Heart left ventricle (tissue), 16 donors: Measurements from ENCODE around the gene CTNNA3. TPM values are rescaled to one million over a fixed set of nuclear protein-coding genes. Genes with fewer than 3 reads are reported as not detected.

Experiments
- ATAC-seq, 4 donors: fragments of 200-7000 bp; cut with Tn5 transposase; one replicate each; pipeline ENCODE4 v1.9.1; 2020 to 2022; ENCODE audit warnings: moderate library complexity in 4 of 4, mild to moderate bottlenecking in 3 of 4, moderate number of reproducible peaks in 1 of 4
- DNase-seq, 5 donors: peaks; one replicate each; pipeline ENCODE4 v3.0.0-alpha.2; 2020
- H3K27ac ChIP-seq, 12 donors: fragments of 200-600 bp; sonication (generic) in 4 of 12; one replicate each; pipeline versions ENCODE4 v1.5.0 to v1.8.0; 2016 to 2022; ENCODE audit warnings: mild to moderate bottlenecking in 2 of 12
- H3K27me3 ChIP-seq, 9 donors: fragments of 200-600 bp; sonication (generic) in 2 of 9; one replicate each; pipeline versions ENCODE4 v1.5.1 to v1.8.0; 2016 to 2022; ENCODE audit warnings: mild to moderate bottlenecking in 3 of 9
- H3K36me3 ChIP-seq, 9 donors: fragments of 200-600 bp; sonication (generic) in 2 of 9; one replicate each; pipeline versions ENCODE4 v1.5.0 to v1.8.0; 2018 to 2022; ENCODE audit warnings: mild to moderate bottlenecking in 2 of 9
- H3K4me1 ChIP-seq, 12 donors: fragments of 200-600 bp; sonication (generic) in 4 of 12; one replicate each; pipeline versions ENCODE4 v1.5.0 to v1.8.0; 2016 to 2022; ENCODE audit warnings: mild to moderate bottlenecking in 3 of 12
- H3K4me3 ChIP-seq, 12 donors: fragments of 200-600 bp; sonication (generic) in 4 of 12; one replicate each; pipeline versions ENCODE4 v1.5.0 to v1.8.0; 2017 to 2022; ENCODE audit warnings: mild to moderate bottlenecking in 9 of 12, moderate library complexity in 4 of 12
- H3K9me3 ChIP-seq, 12 donors: fragments of 200-600 bp; sonication (generic) in 4 of 12; one replicate each; pipeline versions ENCODE4 v1.5.0 to v1.8.0; 2016 to 2022; ENCODE audit warnings: mild to moderate bottlenecking in 1 of 12
- CTCF ChIP-seq, 12 donors: fragments of 200-600 bp; sonication (generic) in 4 of 12; IDR thresholded peaks; one replicate each; pipeline versions ENCODE4 v1.5.0 to v1.8.0; 2018 to 2022; ENCODE audit warnings: antibody characterized with exemption in 12 of 12, mild to moderate bottlenecking in 5 of 12
- POLR2A ChIP-seq, 2 donors: fragments of 450-650 bp; IDR thresholded peaks; one replicate each; pipeline ENCODE4 v1.6.1; 2017; ENCODE audit warnings: antibody characterized with exemption in 2 of 2, mild to moderate bottlenecking in 2 of 2, moderate library complexity in 2 of 2
- WGBS, 4 donors: extraction: QIAGEN DNeasy Blood & Tissue Kit in 2 of 4; methylation state at CpG; one replicate each; pipeline versions ENCODE4 v1.1.5 to v1.1.7; 2013 to 2018; 5-methylcytosine and 5-hydroxymethylcytosine counted together
- intact Hi-C, 10 donors: fragments of 100-400 bp; cut with DNase I; formaldehyde crosslinking; loops; one replicate each; pipeline versions ENCODE4 v1.11.1 to v1.14.2; 2022
- polyA plus RNA-seq, 2 donors: library from polyadenylated mRNA; stranded (reverse); fragments of 200-250 nt; gene quantifications; one replicate each; pipeline ENCODE4 v1.2.3, GENCODE V29; 2013
- total RNA-seq, 9 donors: library from RNA; depleted of rRNA in 2 of 9; stranded (reverse); fragments of >200 nt in 2 of 9; fragmentation: NEBNext Ultra II Directional in 3 of 9; extraction: Animal tissue kit (Norgen Biotek cat#: 25700) in 3 of 9; gene quantifications; one replicate each; pipeline versions ENCODE4 v1.1.0 to v1.2.4, GENCODE V29; 2016 to 2023
- donor health status: ischemic (EF 13 %, LVEDD 7.1; RV severe dilation, severe dysfunction).
- donor health status: healthy with polysubstance abuse.
- donor health status: DM: no; HTN: yes; CAD: no.
- donor health status: DM: no; HTN: no; CAD: no.
- donor health status: ischemic (EF 25% LVEDD 6.9; RV normal size, moderate dysfunction).
- donor health status: ischemic (EF 25% LVEDD 5.7; RV mildly dilated, moderate dysfunction).
- donor health status: healthy.
- donor health status: DM: yes; HTN: yes; CAD: no.
- donor health status: ischemic (EF 35%, LVEDD 5.7; RV mildly dilated, moderate dysfunction).
- donor health status: nonischemic (EF 11% LVEDD 7.7; RV severe dilation, severe dysfunction).
- donor health status: DM: yes; HTN: yes; CAD: no.
- donor health status: PGD.
- donor health status: ischemic (EF 29% LVEDD 5.4; RV normal size, mild dysfunction).
- donor health status: nonischemic (EF 23%, LVEDD 6.1; RV moderate dilation, normal function).

Gene CTNNA3
- total and polyA plus RNA-seq, 11 donors: 4.8 to 200 (median 99.0) TPM

GRCh38 chr10:66925373-66925772, 770.6 kb downstream of the CTNNA3 start:
- no peak for ATAC-seq
- no peaks in the 10 kb centered on the region for H3K36me3 ChIP-seq
- 39 to 50% (median 44%) methylated on average over 7 of the region's 7 CpGs for WGBS, 4 donors
- H3K4me3 ChIP-seq: no peak overlapping the region
- H3K9me3 ChIP-seq: no peaks in the 10 kb centered on the region
- TF ChIP-seq CTCF (IDR thresholded peaks at IDR 0.05) (no peak), POLR2A (IDR thresholded peaks at IDR 0.05) (no peak)
- H3K4me1 ChIP-seq: peaks cover 0 to 18% (median 0%) of the 10 kb centered on the region in 12 donors
- H3K27me3 ChIP-seq: peaks cover 0 to 52% (median 0%) of the 10 kb centered on the region in 9 donors
- H3K27ac ChIP-seq: no peak overlapping the region
- intact Hi-C loops: loop anchor here in 2 of 10 donors (10.0 kb wide), 2 partner anchors 589 to 599 kb away; no protein-coding TSS in a partner anchor
- DNase-seq: no peak

GRCh38 chr10:66924674-66925345, 771.2 kb downstream of the CTNNA3 start:
- Histone ChIP-seq H3K36me3 (no peaks in the 10 kb centered on the region), H3K27me3 (peaks cover 0 to 46% (median 0%) of the 10 kb centered on the region in 9 donors), H3K27ac (no peak overlapping the region), H3K4me3 (no peak overlapping the region), H3K9me3 (no peaks in the 10 kb centered on the region), H3K4me1 (peaks cover 0 to 18% (median 0%) of the 10 kb centered on the region in 12 donors)
- DNase-seq: no peak
- intact Hi-C loops: loop anchor here in 2 of 10 donors (10.0 kb wide), 2 partner anchors 590 to 600 kb away; no protein-coding TSS in a partner anchor
- TF ChIP-seq POLR2A (IDR thresholded peaks at IDR 0.05) (no peak), CTCF (IDR thresholded peaks at IDR 0.05) (no peak)
- 72 to 75% (median 73%) methylated on average over 10 of the region's 10 CpGs for WGBS, 4 donors
- no peak for ATAC-seq

DNA sequence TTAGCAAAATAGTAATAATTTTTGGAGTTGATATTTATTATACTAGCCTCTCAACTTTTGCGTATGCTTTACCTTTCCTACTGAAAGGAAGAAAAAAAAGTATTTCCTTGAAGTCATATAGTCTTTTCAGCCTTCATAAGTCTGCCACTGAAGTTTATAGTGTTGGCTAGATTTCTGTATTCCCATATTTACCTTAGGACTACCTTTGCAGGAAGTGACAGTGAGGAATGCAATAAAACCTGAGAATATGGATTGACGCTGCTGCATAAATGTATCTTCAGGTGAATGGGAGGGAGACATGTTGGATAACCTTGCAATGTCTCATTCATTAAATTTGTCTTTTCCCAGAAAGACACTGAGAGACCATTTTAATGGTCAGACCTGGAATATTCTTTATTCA, 776.7 kb downstream of the CTNNA3 start:
- no peaks in the 10 kb centered on the region for H3K27me3 ChIP-seq
- H3K4me3 ChIP-seq: no peak overlapping the region
- intact Hi-C loops: no loop called here
- no peak for TF ChIP-seq POLR2A (IDR thresholded peaks at IDR 0.05)
- TF ChIP-seq CTCF (IDR thresholded peaks at IDR 0.05): no peak
- no peaks in the 10 kb centered on the region for H3K9me3 ChIP-seq
- no peak overlapping the region for H3K27ac ChIP-seq
- no peaks in the 10 kb centered on the region for H3K4me1 ChIP-seq
- no peaks in the 10 kb centered on the region for H3K36me3 ChIP-seq
- DNase-seq (no peak), ATAC-seq (no peak)
- 87 to 96% (median 95%) methylated on average over 2 of the region's 2 CpGs for WGBS, 4 donors

- Histone ChIP-seq H3K4me3 (no peak overlapping the region), H3K36me3 (no peaks in the 10 kb centered on the region), H3K27me3 (no peaks in the 10 kb centered on the region), H3K9me3 (no peaks in the 10 kb centered on the region), H3K27ac (no peak overlapping the region), H3K4me1 (no peaks in the 10 kb centered on the region)
- DNase-seq: no peak
- ATAC-seq: no peak
- WGBS, 4 donors: 22 to 54% (median 40%) methylated on average over 3 of the region's 3 CpGs
- intact Hi-C loops: no loop called here
- TF ChIP-seq CTCF (IDR thresholded peaks at IDR 0.05): peak in 3 of 12 donors; percentile 4 to 33 (median 24)
- TF ChIP-seq POLR2A (IDR thresholded peaks at IDR 0.05): no peak
These were observed 778.9 kb downstream of the CTNNA3 start for GRCh38 chr10:66917104-66917503.
